HG02870 (cell line): Measurements from ENCODE around the gene ZBTB7C.

Experiments
- ATAC-seq: cut with Tn5 transposase; IDR thresholded peaks from one replicate; pipeline ENCODE4 v1.9.1; 2021; ENCODE audit warnings: mild to moderate bottlenecking, moderate library complexity; ENCODE audit not compliant: unreplicated experiment

Gene ZBTB7C

GRCh38 chr18:48219810-48220499 is 189.2 kb downstream of the ZBTB7C start:
- no peak for ATAC-seq

- no peak for ATAC-seq
Measured at GRCh38 chr18:48219037-48219809, 190.0 kb downstream of the ZBTB7C start.

- ATAC-seq, result no peak
Measured at GRCh38 chr18:48218285-48219022, 190.7 kb downstream of the ZBTB7C start.

- no peak for ATAC-seq
Measured at GRCh38 chr18:48217258-48218250, 191.6 kb downstream of the ZBTB7C start.

- ATAC-seq, result no peak
Measured at GRCh38 chr18:48216639-48217257, 192.4 kb downstream of the ZBTB7C start.

GRCh38 chr18:48215876-48216638 is 193.1 kb downstream of the ZBTB7C start:
- ATAC-seq, result no peak

- no peak for ATAC-seq
Measured at GRCh38 chr18:48213791-48214190, 195.4 kb downstream of the ZBTB7C start.

GRCh38 chr18:48208432-48209140 is 200.6 kb downstream of the ZBTB7C start:
- no peak for ATAC-seq

- no peak for ATAC-seq
Measured at GRCh38 chr18:48207733-48208132, 201.4 kb downstream of the ZBTB7C start.

- no peak for ATAC-seq
Measured at GRCh38 chr18:48206887-48207286, 202.3 kb downstream of the ZBTB7C start.

GRCh38 chr18:48203961-48204666 is 205.1 kb downstream of the ZBTB7C start:
- ATAC-seq, result no peak

- ATAC-seq, result no peak
Measured at GRCh38 chr18:48203288-48203945, 205.8 kb downstream of the ZBTB7C start.

GRCh38 chr18:48202350-48203260 is 206.6 kb downstream of the ZBTB7C start:
- ATAC-seq, result no peak

- ATAC-seq, result no peak
Measured at GRCh38 chr18:48202006-48202348, 207.2 kb downstream of the ZBTB7C start.

GRCh38 chr18:48201337-48202005 is 207.7 kb downstream of the ZBTB7C start:
- no peak for ATAC-seq
